Hair follicle dermal papilla cell (primary cell): ENCODE measurements around the gene ECHDC1. TPM values are rescaled to one million over a fixed set of nuclear protein-coding genes. Genes with fewer than 3 reads are reported as not detected.

ENCODE experiments used
- small RNA-seq: library from RNA; depleted of rRNA; stranded (forward); fragments of <200 nt; gene quantifications from one replicate; pipeline ENCODE3, GENCODE V24; 2012
- total RNA-seq: library from RNA; depleted of rRNA; stranded (reverse); fragments of >200 nt; gene quantifications from 2 replicates; pipeline ENCODE4 v1.2.3, GENCODE V29; 2012

The ECHDC1 gene
- 51.4 and 55.0 TPM in 2 replicates for total RNA-seq

GRCh38 chr6:127342946-127343808, at the start of gene ECHDC1:
Gene ECHDC1, minus strand, starts transcription at chr6:127343609. Its CDS starts 12,581 bp downstream, at chr6:127331028.

GRCh38 chr6:127266178-127266891, 77.1 kb downstream of the ECHDC1 start, which contains the start of gene RNF146:
Gene RNF146, plus strand, starts transcription at chr6:127266864. Its CDS starts 13,475 bp downstream, at chr6:127280339.

Small RNAs within 50 kb of the gene (small RNA-seq; reads per million reads assigned to genes)
- gene RNA5SP217 = not detected

Other genes with a start within 250 kb of the ECHDC1 start
- 13.6 and 14.9 TPM in 2 replicates for gene RSPO3, start 224.9 kb downstream of the ECHDC1 start, total RNA-seq
- 54.3 and 55.5 TPM in 2 replicates for gene RNF146, start 76.7 kb downstream of the ECHDC1 start, total RNA-seq
- gene KIAA0408, start 115.8 kb upstream of the ECHDC1 start, total RNA-seq = 1.1 TPM in 2 replicates
- not detected in 2 replicates for gene C6orf58, start 233.6 kb upstream of the ECHDC1 start, total RNA-seq